HuH-7 (cell line): Measurements from ENCODE around the gene MKX.

Source experiments
- DNase-seq: peaks from one replicate; pipeline ENCODE4 v3.0.0; 2011; ENCODE audit warnings: low spot score

The MKX gene

GRCh38 chr10:27742195-27743011 is 3.2 kb downstream of the MKX start:
- peak; percentile 94 for DNase-seq

- DNase-seq: no peak
Observed at GRCh38 chr10:27741173-27742091, 4.2 kb downstream of the MKX start.

DNA sequence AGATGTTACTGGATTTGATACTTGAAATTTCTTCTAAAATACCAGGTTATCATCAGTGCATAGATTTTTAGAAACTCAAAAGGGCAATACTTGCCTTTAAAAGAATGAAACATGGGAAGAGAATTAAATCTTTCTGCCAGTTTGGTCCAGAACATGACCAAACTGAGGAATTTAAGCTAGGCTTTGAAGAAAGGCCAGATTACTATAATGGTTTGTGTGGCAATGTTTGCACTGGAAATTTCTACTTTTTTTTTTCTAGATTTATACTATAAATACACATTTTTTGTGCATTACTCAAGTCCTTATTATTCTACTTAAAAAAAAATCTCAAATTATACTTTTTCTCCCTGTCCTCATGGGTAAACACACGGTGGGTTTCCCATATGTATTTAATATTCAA is 9.2 kb downstream of the MKX start:
- DNase-seq: no peak

- DNase-seq: no peak
Observed at GRCh38 chr10:27730041-27730440, 15.6 kb downstream of the MKX start.

- no peak for DNase-seq
Observed at GRCh38 chr10:27728338-27728737, 17.3 kb downstream of the MKX start.

DNA sequence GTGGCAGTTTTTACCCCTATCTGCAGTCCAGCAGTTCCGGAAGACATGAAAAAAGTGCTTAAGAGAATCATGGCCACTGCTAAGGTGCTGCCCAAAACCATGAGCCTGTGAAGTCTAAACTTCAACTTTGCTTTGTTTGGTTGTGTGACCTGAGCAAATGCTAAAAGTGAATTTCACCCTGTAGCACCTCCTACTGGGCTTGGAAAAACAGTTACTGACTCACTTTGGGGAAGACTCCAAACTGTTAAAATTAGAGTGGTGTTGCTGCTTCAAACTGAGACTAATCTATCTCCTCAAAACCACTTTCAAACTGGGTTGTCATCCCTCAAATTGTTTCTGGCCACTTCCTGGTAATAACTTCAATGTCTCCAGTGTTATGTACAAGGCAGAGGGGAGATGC is 21.3 kb downstream of the MKX start:
- no peak for DNase-seq

DNA sequence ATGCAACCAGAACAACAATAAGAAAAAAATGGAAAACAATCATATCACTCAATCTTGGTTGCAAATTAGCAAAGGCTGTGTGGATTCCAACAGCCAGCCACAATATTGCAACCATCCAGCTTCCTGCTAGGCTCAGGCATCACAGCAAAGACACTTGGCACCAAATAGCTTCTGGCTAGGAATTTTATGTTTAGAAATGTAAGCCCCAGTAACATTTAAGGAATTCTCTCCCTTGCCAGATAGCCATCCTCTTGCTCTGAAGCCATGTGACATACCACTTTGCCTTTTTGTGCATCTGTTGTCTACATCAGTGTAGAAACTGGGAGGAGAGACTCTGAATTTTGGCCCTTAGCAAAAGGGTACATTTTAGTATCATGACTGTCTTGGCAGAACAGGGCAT is 22.2 kb downstream of the MKX start:
- DNase-seq: no peak

DNA sequence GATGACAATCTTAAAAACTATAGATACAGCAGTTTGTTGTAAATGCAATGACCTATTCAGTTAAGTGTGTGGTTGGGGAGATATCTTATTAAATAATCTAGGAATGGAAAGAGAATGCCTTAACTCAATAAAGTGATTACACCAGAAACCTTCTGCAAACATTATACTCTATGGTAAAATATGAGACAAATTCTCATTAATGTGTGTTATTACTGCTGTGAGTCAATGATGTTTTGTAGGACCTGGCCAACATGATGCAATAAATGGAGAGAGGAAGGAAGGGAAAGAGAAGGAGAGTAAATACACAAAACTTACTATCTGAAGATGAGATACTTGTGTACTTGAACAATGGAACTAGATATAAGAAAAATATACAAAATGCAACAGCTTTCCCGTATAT is 25.1 kb downstream of the MKX start:
- DNase-seq: no peak

- DNase-seq: no peak
Observed at GRCh38 chr10:27719052-27719451, 26.6 kb downstream of the MKX start.

GRCh38 chr10:27717861-27718260 is 27.8 kb downstream of the MKX start:
- DNase-seq: no peak

GRCh38 chr10:27717224-27717623 is 28.4 kb downstream of the MKX start:
- no peak for DNase-seq

GRCh38 chr10:27716521-27716920 is 29.1 kb downstream of the MKX start:
- no peak for DNase-seq

DNA sequence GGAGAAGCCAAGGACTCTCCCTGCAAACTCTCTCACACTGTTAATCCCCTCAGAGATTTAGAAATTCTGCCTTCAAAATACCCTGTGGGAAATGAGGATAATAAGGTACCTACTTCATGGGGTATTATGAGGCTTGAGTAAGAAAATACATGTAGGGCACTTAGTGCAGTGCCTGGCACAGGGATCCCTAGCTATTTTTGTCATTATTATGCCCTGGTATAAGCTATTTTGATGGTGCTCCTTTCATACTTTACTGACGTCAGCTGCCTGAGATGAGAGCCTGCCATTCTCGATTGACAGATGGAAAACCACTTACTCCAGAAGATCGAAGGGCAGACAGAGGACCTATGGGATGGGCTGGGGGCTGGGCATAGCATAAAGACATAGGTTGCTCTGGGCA is 30.1 kb downstream of the MKX start:
- no peak for DNase-seq

DNA sequence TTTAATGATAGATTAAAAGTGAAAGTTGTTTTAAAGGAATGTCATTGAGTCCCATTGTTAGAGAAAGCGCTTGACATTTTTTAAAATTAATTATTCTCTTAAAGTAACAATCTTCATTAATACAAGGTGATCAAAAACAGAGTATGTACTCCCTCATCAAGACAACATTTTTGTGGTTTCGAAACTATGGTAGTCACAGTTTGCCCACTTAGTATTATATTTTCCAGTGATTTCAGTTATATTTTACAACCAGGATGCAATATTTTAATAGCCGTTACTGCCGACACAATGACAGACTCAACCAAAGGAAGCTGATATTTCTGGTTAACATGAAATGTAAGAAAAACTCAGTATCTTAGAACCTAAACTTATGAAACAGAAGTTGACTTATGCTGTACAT is 31.3 kb downstream of the MKX start:
- DNase-seq: no peak

GRCh38 chr10:27713941-27714340 is 31.7 kb downstream of the MKX start:
- DNase-seq: no peak

GRCh38 chr10:27710014-27710413 is 35.6 kb downstream of the MKX start:
- no peak for DNase-seq

- no peak for DNase-seq
Observed at GRCh38 chr10:27709304-27709703, 36.3 kb downstream of the MKX start.

DNA sequence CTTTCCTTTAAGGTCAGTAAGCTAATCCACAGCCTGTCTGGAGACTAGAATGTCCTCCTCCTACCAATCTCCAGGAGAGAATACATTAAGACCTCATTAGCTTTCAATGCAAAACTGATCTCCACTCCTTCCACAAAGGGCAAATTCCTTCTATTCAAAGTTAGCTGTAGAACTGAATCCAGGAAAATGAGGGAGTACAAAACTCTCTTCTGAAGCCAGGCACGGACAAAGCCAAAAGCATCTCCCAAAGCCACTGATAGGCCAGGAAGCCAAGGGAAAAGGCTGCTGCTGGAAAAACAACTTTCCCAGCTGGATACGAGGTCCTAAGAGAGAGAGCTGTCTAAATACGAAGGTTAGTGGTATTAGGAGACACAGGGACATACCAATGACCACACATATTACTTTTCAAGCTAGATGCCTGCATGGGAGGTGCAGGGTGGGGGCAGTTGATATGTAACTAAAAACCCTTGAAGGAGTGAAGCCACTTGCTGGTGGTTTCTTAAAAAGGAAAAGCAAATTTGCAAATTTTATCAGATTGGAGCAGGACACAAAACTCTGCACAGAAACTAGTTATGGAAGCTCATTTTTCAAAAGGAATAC is 43.6 kb downstream of the MKX start:
- DNase-seq: no peak

DNA sequence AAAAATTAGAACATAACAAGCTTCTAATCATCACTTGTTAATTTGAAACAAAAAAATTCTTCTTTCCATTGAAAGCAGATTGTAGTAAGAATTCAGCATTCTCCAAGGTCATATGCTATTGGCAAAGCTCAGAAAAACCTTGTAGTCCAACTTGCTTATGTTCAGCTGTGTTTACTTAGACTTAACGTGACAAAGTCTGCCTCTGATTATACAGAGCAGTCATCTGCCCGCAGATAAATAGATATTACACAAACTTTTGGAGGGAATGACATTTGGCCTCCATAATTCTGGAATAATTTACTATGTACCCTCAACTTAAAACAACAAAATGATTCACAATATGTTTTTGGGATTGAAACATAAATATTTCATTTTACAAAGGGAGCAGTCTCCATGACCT is 45.8 kb downstream of the MKX start:
- no peak for DNase-seq

DNA sequence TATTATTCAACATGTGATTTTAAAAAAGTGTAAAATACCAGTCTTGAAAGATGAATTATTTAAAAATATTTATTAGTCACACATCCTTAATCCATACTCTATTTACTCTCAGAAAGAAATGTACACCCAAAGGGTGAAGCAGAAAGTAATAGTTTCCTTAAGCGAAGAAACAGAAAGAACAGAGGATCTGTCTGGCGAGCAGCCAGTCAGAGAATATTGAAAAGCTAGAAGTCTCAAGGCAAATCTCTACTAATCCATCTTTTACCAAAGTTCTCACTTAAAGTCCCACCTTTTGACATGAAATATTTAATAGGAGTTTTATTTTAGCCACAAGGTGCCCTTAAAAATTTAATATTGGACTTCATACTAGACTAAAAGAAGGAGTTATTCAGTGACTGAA is 46.7 kb downstream of the MKX start:
- no peak for DNase-seq

- no peak for DNase-seq
Observed at GRCh38 chr10:27696466-27696865, 49.2 kb downstream of the MKX start.

- no peak for DNase-seq
Observed at GRCh38 chr10:27695706-27696105, 49.9 kb downstream of the MKX start.

GRCh38 chr10:27695088-27695487 is 50.5 kb downstream of the MKX start:
- DNase-seq: no peak
